T47D (cell line): Measurements from ENCODE around the gene TCL1B.

ENCODE experiments used
- DNase-seq, 2 experiments: peaks; one replicate each; pipeline versions ENCODE4 v3.0.0 to v3.0.0-alpha.2; 2011 to 2012; ENCODE audit warnings: low read depth in 1 of 2, low spot score in 1 of 2
- JUND ChIP-seq: IDR thresholded peaks from 2 replicates; pipeline ENCODE4 v1.6.1; 2012; ENCODE audit warnings: low read depth
- in situ Hi-C: cut with HindIII; loops from 2 replicates; pipeline ENCODE4 v1.10.0; 2016; ENCODE audit warnings: low sequenced_read_pairs, low pct_unique_long_range_greater_than_20kb

The TCL1B gene

DNA sequence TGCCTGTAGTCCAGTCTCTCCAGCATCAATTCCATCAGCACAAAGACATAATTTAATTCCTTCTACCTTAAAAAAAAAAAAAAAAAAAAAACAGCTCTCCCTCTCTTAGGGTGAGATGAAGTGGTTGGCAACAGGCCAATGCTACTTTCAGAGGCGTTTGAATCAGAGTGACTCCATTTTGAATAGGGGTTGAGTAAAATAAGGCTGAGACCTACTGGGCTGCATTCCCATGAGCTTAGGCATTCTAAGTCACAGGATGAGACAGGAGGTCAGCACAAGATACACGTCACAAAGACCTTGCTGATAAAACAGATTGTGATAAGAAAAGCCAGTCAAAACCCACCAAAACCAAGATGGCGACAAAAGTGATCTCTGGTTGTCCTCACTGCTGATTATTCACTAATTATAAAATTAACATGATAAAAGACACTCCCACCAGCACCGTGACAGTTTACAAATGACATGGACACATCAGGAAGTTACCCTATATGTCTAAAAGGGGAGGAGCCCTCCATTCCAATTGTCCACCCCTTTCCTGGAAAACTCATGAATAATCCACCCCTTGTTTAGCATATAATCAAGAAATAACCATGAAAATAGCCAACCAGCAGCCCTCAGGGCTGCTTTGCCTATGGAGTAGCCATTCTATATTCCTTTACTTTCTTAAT, 6.9 kb upstream of the TCL1B start:
- in situ Hi-C loops, result no loop called here
- DNase-seq, result no peak
- no peak for TF ChIP-seq JUND

- peak; percentile 73 to 80 for DNase-seq
- TF ChIP-seq JUND, result no peak
- in situ Hi-C loops, result no loop called here
Measured at GRCh38 chr14:95679998-95680735, 6.1 kb upstream of the TCL1B start.

DNA sequence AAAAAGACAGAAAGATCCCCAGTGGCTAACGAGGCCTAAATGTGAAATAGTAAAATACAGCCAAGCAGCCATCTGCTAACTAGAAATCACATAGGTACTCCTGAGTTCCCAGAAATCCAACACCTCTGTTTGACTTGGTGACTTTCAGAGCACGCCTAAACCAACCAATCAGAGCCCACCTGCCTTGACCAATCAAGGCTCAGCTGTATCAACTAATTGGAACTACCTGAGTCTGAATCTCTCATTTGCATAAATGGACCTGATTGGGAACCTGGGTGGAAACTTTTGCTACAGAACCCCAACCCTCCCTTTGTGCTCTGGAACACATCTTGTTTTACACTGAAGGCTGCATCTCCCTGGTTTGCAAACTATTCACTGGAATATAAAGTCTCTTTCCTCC, 5.1 kb upstream of the TCL1B start:
- DNase-seq, result peak in 1 of 2 experiments; percentile 66
- TF ChIP-seq JUND, result no peak
- in situ Hi-C loops, result no loop called here

DNA sequence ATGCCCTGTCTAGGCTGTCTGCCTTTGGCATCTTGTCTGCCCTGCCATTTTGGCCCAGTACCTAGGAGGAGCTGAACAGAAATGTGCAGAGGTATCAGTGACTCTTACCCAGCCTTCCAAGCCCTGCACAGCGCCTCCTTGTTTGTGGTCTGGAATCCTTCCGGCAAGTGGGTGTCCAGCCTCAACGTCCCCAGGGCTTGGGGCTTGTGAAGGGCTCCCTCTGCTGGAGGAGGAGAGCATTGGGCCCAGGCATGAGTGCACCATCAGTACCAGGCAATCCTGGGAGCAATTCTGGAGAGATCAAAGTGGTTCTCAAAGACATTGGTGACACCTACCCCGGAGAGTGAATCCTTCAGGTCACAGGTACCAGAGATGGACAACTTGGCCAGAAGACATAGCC, 2.4 kb upstream of the TCL1B start:
- in situ Hi-C loops, result no loop called here
- TF ChIP-seq JUND, result no peak
- peak; percentile 37 to 69 for DNase-seq

GRCh38 chr14:95686935-95687334, 709 bp downstream of the TCL1B start:
- in situ Hi-C loops, result no loop called here
- TF ChIP-seq JUND, result no peak
- DNase-seq, result peak in 1 of 2 experiments; percentile 47

- in situ Hi-C loops, result no loop called here
- peak; percentile 43 to 69 for DNase-seq
- peak; percentile 82 for TF ChIP-seq JUND
Measured at GRCh38 chr14:95689441-95689840, 3.2 kb downstream of the TCL1B start.

DNA sequence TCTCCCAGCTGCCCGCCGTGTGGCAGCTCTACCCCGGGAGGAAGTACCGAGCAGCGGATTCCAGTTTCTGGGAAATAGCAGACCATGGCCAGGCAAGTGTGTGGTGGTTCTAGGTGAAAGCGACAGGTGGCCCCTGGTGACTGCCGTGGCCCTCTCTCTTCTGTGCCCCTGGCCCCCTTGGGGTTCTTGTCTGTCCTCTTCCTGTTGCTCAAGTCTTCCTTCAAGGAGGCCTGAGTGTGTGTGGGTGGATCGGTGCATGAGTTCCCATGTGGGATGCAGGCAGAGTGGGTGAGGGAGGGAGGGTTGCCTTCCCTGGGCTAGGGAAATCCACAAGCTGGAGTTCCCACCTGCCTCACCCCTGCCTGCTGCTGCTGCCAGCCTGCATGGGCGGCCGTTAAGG, 4.6 kb downstream of the TCL1B start:
- in situ Hi-C loops, result no loop called here
- DNase-seq, result no peak
- TF ChIP-seq JUND, result no peak

DNA sequence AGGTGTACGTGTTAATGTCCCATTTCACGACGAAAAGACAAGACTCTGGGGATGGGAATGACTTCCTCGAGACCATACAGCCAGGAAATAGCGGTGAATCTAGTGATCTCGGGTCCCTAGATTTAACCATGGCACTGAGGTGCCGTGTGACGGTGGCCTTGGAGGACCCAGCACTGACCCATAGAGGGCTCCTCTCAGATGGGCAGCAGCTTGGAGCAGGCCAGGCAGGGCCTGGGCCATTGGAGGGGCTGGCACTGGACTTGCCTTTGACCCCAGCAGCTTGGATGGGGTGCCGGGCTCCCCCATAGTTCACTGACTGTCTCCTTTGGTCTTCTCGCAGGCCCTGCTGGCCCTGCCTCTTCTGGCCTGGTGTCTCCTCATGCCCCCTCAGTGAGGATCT, 5.4 kb downstream of the TCL1B start:
- no peak for DNase-seq
- no peak for TF ChIP-seq JUND
- in situ Hi-C loops, result no loop called here

- in situ Hi-C loops, result no loop called here
- DNase-seq, result no peak
- TF ChIP-seq JUND, result no peak
Measured at GRCh38 chr14:95692109-95692508, 5.9 kb downstream of the TCL1B start.

DNA sequence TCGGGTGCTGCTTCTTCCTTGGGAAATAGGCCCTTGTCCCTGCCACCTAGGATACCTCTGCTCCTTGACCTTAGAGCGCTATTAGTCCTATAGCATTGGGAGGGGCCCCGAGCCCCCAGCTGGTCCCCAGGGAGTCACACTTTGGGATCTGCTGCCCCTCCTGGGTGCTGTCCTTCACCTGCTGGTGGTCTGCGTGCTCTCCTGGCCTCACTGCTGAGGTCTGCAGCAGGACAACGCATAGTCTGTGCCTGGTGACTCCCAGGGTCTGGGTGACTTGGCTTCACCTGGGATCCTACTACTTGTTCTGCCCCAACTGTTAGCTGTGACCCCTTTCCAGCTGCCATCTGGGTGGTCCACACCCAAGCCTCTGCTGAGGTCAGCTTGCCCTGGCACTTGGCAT, 8.8 kb downstream of the TCL1B start:
- no peak for DNase-seq
- in situ Hi-C loops, result no loop called here
- no peak for TF ChIP-seq JUND

- in situ Hi-C loops, result no loop called here
- no peak for DNase-seq
- no peak for TF ChIP-seq JUND
Measured at GRCh38 chr14:95695913-95696312, 9.7 kb downstream of the TCL1B start.

DNA sequence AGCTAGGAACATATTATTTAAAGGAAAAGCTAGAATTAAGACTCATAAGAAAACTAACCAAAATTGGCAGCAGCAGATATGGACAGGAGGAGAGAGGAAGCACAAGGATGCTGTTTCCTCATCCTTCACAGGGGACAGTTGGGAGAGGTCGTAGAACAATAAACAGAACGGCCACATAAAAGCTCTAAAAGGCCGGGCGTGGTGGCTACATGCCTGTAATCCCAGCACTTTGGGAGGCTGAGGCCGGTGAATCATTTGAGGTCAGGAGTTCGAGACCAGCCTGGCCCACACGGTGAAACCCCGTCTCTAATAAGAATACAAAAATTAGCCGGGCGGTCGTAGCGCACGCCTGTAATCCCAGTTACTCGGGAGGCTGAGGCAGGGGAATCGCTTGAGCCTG, 10.5 kb downstream of the TCL1B start:
- no peak for TF ChIP-seq JUND
- DNase-seq, result no peak
- in situ Hi-C loops, result no loop called here

DNA sequence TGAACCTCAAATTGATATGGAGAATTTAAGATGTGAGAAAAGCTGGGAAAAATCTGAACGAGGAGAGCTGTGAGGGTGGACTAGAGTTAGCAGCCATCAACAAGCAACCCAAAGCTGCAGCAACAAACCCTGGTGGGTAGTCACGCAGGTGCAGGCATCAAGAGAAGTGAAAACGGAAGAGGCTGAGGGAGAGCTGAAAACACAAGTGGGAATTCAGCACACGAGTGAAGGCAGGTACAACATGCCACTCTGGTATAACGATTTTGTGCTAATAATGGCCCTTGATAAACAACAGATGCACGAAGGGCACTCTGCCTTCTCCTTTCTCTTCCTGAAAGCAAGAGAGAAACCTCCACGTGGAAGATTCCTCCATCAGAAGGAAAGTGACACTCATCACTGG, 11.5 kb downstream of the TCL1B start:
- in situ Hi-C loops, result no loop called here
- no peak for DNase-seq
- TF ChIP-seq JUND, result no peak

GRCh38 chr14:95698287-95698686, 12.1 kb downstream of the TCL1B start:
- in situ Hi-C loops, result no loop called here
- DNase-seq, result no peak
- no peak for TF ChIP-seq JUND
